Fibroblast of mammary gland (primary cell): ENCODE results near the gene NBEA.

Experiments used
- DNase-seq: peaks from one replicate; pipeline ENCODE4 v3.0.0-alpha.2; 2010; ENCODE audit warnings: low read depth
- H3K4me3 ChIP-seq: 2 replicates; pipeline ENCODE4 v1.5.1; 2011; ENCODE audit warnings: low read depth, mild to moderate bottlenecking, low read length, moderate library complexity; ENCODE audit not compliant: control insufficient read depth
- CTCF ChIP-seq: conservative IDR thresholded peaks from 2 replicates; pipeline ENCODE4 v1.5.1; 2011; ENCODE audit warnings: low read depth, low read length, inconsistent platforms; ENCODE audit not compliant: control insufficient read depth, insufficient read depth

The NBEA gene

DNA sequence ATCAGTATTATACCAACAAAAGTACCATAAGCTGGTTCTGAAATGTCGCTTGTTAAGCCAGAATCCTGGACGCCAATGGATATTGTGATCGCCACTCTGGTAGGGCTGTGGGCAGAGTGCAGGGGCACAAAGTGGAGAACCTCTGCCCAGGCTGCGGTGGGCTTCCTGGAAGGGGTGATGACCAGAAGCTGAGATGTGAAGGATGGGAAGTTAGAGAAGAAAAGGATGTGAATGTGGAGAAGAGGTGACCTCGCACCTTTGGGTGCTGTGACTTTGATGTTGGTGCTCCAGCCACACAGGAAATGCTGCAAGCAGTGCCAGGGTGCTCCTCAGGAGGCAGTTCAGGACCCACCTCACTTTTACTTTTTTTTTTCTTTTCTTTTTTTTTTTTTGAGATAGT is 742.4 kb downstream of the NBEA start:
- no peak for TF ChIP-seq CTCF
- no peak overlapping the region for H3K4me3 ChIP-seq
- no peak for DNase-seq

- H3K4me3 ChIP-seq: no peak overlapping the region
- no peak for TF ChIP-seq CTCF
- DNase-seq: no peak
These were observed 745.3 kb downstream of the NBEA start for GRCh38 chr13:35687336-35687735.

- H3K4me3 ChIP-seq: no peak overlapping the region
- DNase-seq: peak; percentile 55
- no peak for TF ChIP-seq CTCF
These were observed 748.6 kb downstream of the NBEA start for GRCh38 chr13:35690581-35691207.

GRCh38 chr13:35693134-35693784 is 751.2 kb downstream of the NBEA start:
- DNase-seq: peak; percentile 28
- no peak for TF ChIP-seq CTCF
- no peak overlapping the region for H3K4me3 ChIP-seq

GRCh38 chr13:35694031-35694430 is 752.0 kb downstream of the NBEA start:
- no peak for DNase-seq
- no peak overlapping the region for H3K4me3 ChIP-seq
- TF ChIP-seq CTCF: no peak

DNA sequence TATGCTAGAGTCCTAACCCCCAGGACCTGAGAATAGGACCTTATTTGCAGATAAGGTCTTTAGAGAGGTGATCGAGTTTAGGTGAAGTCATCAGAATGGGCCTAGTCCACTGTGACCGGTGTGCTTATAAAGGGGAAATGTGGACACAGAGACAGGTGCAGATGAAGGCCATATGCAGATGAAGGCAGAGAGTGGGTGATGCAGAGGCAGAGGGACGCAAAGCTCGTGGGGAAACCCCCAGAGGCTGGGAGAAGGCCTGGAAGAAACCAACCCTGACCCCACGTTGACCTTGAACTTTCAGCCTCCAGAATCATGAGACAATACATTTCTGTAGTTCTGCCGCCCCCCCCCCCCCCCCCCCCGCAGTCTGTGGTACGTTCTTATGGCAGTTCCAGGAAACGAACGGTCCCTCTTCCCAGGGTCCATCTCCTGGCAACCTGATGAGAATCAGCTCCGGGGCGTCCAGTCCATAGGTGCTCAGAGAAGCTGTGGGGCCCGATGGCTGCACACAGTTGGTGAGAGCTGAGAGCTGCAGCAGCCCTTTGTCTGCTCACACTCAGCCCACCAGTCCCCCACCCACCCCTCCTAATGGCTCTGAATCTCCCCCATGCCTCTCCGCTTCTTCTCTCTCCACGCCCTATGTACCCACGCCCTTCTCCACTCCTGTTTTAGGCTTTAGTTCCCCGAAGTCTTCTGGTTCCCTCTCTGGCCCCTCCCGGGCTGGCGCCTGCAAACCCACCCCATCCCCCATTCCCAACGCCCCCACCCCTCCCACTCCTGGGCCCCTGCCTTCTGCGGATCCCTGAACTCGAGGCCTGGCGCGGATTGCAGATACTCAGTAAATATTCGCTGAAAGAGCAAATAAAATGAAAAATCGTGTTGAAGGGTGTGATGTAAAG is 752.7 kb downstream of the NBEA start:
- no peak overlapping the region for H3K4me3 ChIP-seq
- no peak for DNase-seq
- TF ChIP-seq CTCF: no peak
